VCaP (cell line): Measurements from ENCODE around the gene PLAGL2.

ENCODE experiments used
- H3K27ac ChIP-seq: fragments of 450-650 bp; 2 replicates; pipeline ENCODE4 v1.5.1; 2017
- TF ChIP-seq, protein P1 (sequence below): fragments of 450-650 bp; conservative IDR thresholded peaks from 2 replicates; pipeline ENCODE4 v1.5.1; 2017; ENCODE audit warnings: mild to moderate bottlenecking, moderate library complexity

The PLAGL2 gene

DNA sequence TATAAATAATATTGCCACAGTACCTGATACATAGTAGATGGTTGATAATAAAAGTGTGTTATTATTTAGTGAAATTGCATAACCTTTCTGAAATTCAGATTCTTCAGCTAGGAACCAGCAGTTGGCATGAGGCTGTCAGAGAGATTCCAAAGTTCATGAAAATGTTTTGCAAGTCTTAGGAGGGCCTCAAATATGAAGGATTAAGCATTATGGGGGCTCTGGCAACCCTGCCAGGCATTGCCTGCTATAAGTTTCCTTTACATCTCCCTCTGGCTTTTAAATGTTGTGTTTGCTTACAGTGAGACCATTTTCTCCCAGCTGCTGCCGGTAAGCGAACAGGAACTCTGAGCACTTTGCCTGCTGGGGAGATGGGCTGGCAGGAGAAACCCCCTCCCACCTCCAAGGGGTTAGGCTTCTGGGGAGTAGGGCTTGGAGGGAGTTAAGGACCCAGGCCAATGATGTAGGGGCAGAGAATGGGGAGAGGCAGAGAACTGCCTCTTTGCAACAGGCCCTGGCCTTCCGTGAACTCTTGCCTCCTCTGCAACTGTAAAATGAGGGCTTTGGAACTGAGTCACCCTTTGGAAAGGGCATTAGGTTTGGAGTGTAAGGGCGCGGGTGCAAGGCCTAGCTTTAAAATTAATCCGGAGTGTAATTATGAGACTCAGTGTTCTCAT is 36.7 kb upstream of the PLAGL2 start:
- TF ChIP-seq, protein P1, sequence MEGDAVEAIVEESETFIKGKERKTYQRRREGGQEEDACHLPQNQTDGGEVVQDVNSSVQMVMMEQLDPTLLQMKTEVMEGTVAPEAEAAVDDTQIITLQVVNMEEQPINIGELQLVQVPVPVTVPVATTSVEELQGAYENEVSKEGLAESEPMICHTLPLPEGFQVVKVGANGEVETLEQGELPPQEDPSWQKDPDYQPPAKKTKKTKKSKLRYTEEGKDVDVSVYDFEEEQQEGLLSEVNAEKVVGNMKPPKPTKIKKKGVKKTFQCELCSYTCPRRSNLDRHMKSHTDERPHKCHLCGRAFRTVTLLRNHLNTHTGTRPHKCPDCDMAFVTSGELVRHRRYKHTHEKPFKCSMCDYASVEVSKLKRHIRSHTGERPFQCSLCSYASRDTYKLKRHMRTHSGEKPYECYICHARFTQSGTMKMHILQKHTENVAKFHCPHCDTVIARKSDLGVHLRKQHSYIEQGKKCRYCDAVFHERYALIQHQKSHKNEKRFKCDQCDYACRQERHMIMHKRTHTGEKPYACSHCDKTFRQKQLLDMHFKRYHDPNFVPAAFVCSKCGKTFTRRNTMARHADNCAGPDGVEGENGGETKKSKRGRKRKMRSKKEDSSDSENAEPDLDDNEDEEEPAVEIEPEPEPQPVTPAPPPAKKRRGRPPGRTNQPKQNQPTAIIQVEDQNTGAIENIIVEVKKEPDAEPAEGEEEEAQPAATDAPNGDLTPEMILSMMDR, result no peak
- H3K27ac ChIP-seq, result no peak overlapping the region

DNA sequence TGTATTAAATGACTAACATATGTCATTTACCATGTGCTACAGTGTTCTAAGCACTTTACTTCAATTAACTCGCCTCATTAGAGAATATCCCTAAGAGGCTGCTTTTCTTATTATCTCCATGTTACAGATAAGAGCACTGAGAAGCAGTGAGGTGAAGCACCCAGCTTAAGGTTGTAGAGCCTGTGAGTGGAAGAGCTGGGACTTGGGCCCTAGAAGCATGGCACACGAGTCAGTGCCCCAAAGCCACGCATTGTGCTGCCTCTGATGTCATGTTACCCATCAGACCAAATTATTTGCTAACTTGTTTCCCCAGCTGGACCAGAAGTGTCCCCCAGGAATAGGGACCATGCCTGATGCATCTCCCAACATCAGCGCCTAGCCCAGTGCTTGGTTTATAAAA is 34.3 kb upstream of the PLAGL2 start:
- TF ChIP-seq, protein P1, result no peak
- no peak overlapping the region for H3K27ac ChIP-seq

DNA sequence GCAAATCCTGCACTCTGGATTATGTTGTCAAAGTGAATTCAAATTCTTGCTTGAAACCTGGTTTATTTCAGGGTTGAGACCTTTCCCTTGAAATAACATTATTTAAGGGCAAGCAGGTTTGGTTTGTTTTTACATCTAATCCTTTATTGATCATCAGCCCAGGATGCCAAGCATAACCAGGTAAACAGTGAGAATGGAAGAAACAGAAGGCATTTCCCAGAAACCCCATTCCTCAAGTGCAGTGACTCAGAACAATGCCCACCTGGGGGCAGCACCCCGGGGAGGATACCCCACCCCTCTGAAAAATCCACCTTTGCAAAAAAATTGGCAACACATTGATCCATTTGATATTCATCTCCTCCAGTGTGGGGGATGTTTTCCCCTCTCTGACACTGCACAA is 32.7 kb upstream of the PLAGL2 start:
- TF ChIP-seq, protein P1, result peak; percentile 36
- H3K27ac ChIP-seq, result peak overlapping the region; percentile 70

DNA sequence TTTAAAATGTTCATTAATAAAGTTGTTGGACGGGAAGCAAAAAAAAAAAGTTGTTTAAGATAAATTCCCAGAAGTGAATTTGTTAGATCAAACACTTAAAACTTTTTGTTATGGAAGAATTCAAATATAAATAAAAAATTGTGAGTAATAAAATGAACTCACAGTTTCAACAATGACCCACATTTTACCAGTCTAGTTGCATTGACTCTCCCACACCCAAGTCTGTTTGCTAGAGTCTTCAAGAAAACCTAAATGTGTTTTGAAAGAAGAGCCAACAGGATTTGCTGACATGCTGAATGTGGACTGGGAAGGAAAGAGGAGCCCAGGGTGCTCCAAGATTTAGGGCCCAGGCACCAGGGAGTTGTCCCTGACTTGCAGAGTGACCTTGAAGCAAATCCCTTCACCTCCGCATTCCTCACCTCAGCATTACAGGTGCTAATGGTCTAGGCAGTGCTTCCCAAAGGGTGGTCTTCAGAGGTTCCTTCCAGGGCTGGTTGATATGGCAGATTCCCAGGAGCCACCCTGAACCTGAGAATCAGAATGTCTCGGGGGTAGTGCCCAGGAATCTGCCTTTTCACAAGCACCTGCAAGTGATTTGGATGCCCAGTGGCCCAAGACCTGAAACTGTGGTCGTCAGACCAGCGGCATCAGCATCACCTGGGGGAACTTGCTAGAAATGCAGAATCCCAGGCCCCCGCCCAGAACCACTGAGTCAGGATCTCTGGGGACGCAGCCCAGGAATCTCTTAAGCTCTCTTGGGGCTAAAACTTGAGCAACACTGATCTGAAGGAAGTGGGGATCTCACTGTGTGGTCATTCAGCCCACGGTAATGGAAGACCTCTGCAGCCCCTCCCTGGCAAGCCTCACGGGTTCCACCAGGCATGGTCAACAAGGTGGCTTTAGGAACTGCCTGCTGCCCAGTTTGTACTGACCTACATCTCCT is 31.2 kb upstream of the PLAGL2 start:
- TF ChIP-seq, protein P1, result no peak

DNA sequence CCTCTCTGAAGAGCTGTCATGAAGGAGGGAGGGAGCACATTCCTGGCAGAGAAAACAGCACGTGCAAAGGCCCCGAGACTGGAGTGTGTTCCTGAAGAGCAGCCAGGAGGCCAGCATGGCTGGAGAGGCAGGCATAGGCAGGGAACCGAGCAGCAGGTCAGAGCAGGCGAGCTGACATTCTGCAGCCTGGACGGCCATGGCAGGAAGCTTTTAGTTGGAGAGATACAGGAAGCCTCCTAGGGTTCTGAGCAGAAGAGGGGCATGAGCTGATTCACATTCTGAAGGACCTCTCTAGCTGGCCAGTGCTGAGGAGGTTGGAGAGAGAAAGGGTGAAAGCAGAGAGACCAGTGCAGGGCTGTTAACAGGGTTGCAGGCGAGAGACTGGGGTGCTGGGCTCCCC is 29.9 kb upstream of the PLAGL2 start:
- TF ChIP-seq, protein P1, result no peak
- H3K27ac ChIP-seq, result no peak overlapping the region

More for the DNA sequence above, 31.2 kb upstream of the PLAGL2 start:
- peak overlapping the region; percentile 70 for H3K27ac ChIP-seq

DNA sequence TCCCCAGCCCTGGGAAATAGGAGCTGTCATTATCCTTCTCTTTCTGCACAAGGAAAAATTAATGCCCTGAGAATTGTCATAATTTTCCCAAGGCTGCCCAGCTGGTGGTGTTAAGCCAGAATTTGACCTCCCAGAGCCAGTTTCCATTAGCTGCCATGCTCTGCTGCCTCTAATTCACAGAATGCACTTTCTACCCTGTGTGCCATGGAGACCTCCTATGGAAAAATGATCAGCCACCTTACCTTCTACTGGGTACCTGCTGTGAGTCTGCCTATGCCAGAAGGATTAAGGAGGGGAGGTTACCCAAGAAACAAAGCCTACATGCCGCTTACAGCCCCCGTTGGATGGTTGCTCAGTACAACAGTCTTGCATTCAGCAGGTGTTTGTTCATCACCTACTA is 29.3 kb upstream of the PLAGL2 start:
- TF ChIP-seq, protein P1, result no peak
- H3K27ac ChIP-seq, result no peak overlapping the region

DNA sequence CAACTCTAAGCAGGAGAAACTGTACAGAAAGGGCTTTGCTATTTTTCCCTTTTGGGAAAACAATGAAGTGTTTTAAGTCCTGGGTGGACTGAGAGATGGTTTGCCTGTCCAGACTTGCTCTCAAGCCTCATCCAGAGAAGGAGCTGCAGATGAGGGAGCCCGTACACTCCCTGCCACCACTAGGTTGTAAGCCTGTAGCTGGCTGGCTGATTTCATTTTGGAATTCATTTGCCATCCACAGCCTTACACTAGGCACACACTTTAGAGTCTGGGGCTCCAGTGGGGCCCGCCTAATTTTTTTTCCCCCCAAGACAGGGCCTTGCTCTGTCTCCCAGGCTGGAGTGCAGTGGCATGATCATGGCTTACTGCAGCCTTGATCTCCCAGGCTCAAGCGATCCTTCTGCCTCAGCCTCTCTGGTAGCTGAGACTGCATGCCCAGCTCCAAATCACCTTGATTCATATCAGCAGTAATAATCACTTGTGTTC is 28.5 kb upstream of the PLAGL2 start:
- H3K27ac ChIP-seq, result peak overlapping the region; percentile 4; the same call in 1 of the 2 replicates
- TF ChIP-seq, protein P1, result no peak
